Activated CD8-positive, alpha-beta memory T cell treated with anti-CD3 and anti-CD28 coated beads, Interleukin-2, amount 10 ng/mL, durations not matched to agents 7 days and 5 days (primary cell): ENCODE measurements around the gene ACAP1. TPM values are rescaled to one million over a fixed set of nuclear protein-coding genes. Genes with fewer than 3 reads are reported as not detected.

Source experiments
- ATAC-seq: fragments of 150-1000 bp; cut with Tn5 transposase; one replicate; pipeline ENCODE4 v1.10.0; 2021; ENCODE audit warnings: moderate library complexity
- CTCF ChIA-PET: fragments of 350-600 bp; sonication (Branson Sonifier 250); formaldehyde crosslinking; loops from one replicate; lab custom pipeline; 2021; ENCODE audit warnings: antibody characterized with exemption; lab: Charles Lee
- DNase-seq: peaks from one replicate; pipeline ENCODE4 v3.0.0-alpha.2; 2020
- H3K27ac Mint-ChIP-seq: one replicate; pipeline ENCODE4 v1.8.0; 2021; ENCODE audit warnings: mild to moderate bottlenecking, mixed read lengths
- H3K27me3 Mint-ChIP-seq: one replicate; pipeline ENCODE4 v1.8.0; 2021; ENCODE audit warnings: mixed read lengths
- H3K36me3 Mint-ChIP-seq: one replicate; pipeline ENCODE4 v1.8.0; 2021; ENCODE audit warnings: mild to moderate bottlenecking, mixed read lengths
- H3K4me1 Mint-ChIP-seq: one replicate; pipeline ENCODE4 v1.8.0; 2021; ENCODE audit warnings: mixed read lengths
- H3K4me3 Mint-ChIP-seq: one replicate; pipeline ENCODE4 v1.8.0; 2021; ENCODE audit warnings: mild to moderate bottlenecking, moderate library complexity, mixed read lengths
- H3K9me3 Mint-ChIP-seq: one replicate; pipeline ENCODE4 v1.8.0; 2022; ENCODE audit warnings: low read depth, mixed read lengths
- total RNA-seq, 2 experiments: library from RNA; stranded (reverse); gene quantifications; one replicate each; pipeline ENCODE4 v1.2.3, GENCODE V29; 2021

The ACAP1 gene
- total RNA-seq, 2 experiments from 2014 or later: 594 to 712 TPM

GRCh38 chr17:7393613-7394451, 57.5 kb downstream of the ACAP1 start:
- peak; percentile 45 for ATAC-seq
- H3K4me3 Mint-ChIP-seq: peak overlapping the region; percentile 94

GRCh38 chr17:7394452-7395191, 58.3 kb downstream of the ACAP1 start, which contains the start of gene PLSCR3:
Gene PLSCR3, minus strand, starts transcription at chr17:7394525. Its CDS starts 415 bp downstream, at chr17:7394110.
- peaks cover 18% of the 10 kb centered on the region for H3K4me1 Mint-ChIP-seq
- no peaks in the 10 kb centered on the region for H3K27me3 Mint-ChIP-seq
- peak; percentile 86 for DNase-seq
- ATAC-seq: peak; percentile 92
- peak within 1 kb of the TSS; percentile 94 for H3K4me3 Mint-ChIP-seq
- peak within 1 kb of the TSS; percentile 85 for H3K27ac Mint-ChIP-seq
- peaks cover 3% of the 10 kb centered on the region for H3K36me3 Mint-ChIP-seq
- H3K9me3 Mint-ChIP-seq: no peaks in the 10 kb centered on the region
- CTCF ChIA-PET: interaction anchor here (1.2 to 2.6 kb wide), 7 partner anchors 10 to 294 kb away, joined by 3 to 11 read pairs (median 5); partner anchors contain the start of genes SENP3 and WRAP53

More at GRCh38 chr17:7393613-7394451, 57.5 kb downstream of the ACAP1 start:
- Mint-ChIP-seq H3K27ac (peak overlapping the region; percentile 84), H3K27me3 (no peaks in the 10 kb centered on the region), H3K36me3 (peaks cover 4% of the 10 kb centered on the region), H3K9me3 (no peaks in the 10 kb centered on the region), H3K4me1 (peaks cover 18% of the 10 kb centered on the region)
- CTCF ChIA-PET: interaction anchor here (1.1 to 2.6 kb wide), 8 partner anchors 9 to 294 kb away, joined by 3 to 11 read pairs (median 4); partner anchors contain the start of genes SENP3, TMEM256 and WRAP53
- DNase-seq: peak; percentile 57

GRCh38 chr17:7396147-7396546, 59.8 kb downstream of the ACAP1 start:
- CTCF ChIA-PET: interaction anchor here (3.0 kb wide), 1 partner anchor 40 kb away, joined by 16 read pairs; the partner anchor contains the start of gene TMEM102

GRCh38 chr17:7398612-7399011, 62.3 kb downstream of the ACAP1 start:
- no peak for DNase-seq
- CTCF ChIA-PET: interaction anchor here (1.0 to 3.0 kb wide), 4 partner anchors 37 to 162 kb away, joined by 4 to 16 read pairs (median 6); partner anchors contain the start of gene TMEM102
- H3K27me3 Mint-ChIP-seq: no peaks in the 10 kb centered on the region

More at GRCh38 chr17:7396147-7396546, 59.8 kb downstream of the ACAP1 start:
- no peaks in the 10 kb centered on the region for H3K36me3 Mint-ChIP-seq
- ATAC-seq (no peak), DNase-seq (no peak)
- H3K27me3 Mint-ChIP-seq: no peaks in the 10 kb centered on the region
- no peaks in the 10 kb centered on the region for H3K9me3 Mint-ChIP-seq
- no peak overlapping the region for H3K27ac Mint-ChIP-seq
- H3K4me1 Mint-ChIP-seq: peaks cover 18% of the 10 kb centered on the region
- H3K4me3 Mint-ChIP-seq: no peak overlapping the region

More at GRCh38 chr17:7398612-7399011, 62.3 kb downstream of the ACAP1 start:
- no peak for ATAC-seq
- no peak overlapping the region for H3K27ac Mint-ChIP-seq
- H3K36me3 Mint-ChIP-seq: no peaks in the 10 kb centered on the region
- peaks cover 14% of the 10 kb centered on the region for H3K4me1 Mint-ChIP-seq
- no peaks in the 10 kb centered on the region for H3K9me3 Mint-ChIP-seq
- H3K4me3 Mint-ChIP-seq: no peak overlapping the region

Other genes starting within 250 kb of the ACAP1 start
- not detected for gene ASGR2, start 221.7 kb upstream of the ACAP1 start, total RNA-seq
- under 1 TPM; 0.35 to 0.38 TPM for gene ASGR1, start 157.2 kb upstream of the ACAP1 start, total RNA-seq
- 1 to 10 TPM; 4.9 to 5.3 TPM for gene DLG4, start 116.7 kb upstream of the ACAP1 start, total RNA-seq
- 100 to 1,000 TPM; 411 to 423 TPM for gene ACADVL, start 116.6 kb upstream of the ACAP1 start, total RNA-seq
- 10 to 100 TPM; 52.7 to 62.0 TPM for gene DVL2, start 102.0 kb upstream of the ACAP1 start, total RNA-seq
- gene PHF23, start 97.1 kb upstream of the ACAP1 start, total RNA-seq: 10 to 100 TPM; 42.1 to 53.2 TPM
- gene GABARAP, start 94.1 kb upstream of the ACAP1 start, total RNA-seq: 100 to 1,000 TPM; 207 to 231 TPM
- 100 to 1,000 TPM; 162 to 192 TPM for gene CTDNEP1, start 84.8 kb upstream of the ACAP1 start, total RNA-seq
- 10 to 100 TPM; 56.5 to 70.4 TPM for gene ELP5, start 84.3 kb upstream of the ACAP1 start, total RNA-seq
- gene CLDN7, start 74.1 kb upstream of the ACAP1 start, total RNA-seq: 1 to 10 TPM in 1 of 2 experiments, under 1 TPM in 1; 0.66 to 1.9 TPM
- gene SLC2A4, start 54.8 kb upstream of the ACAP1 start, total RNA-seq: not detected
- gene YBX2, start 41.9 kb upstream of the ACAP1 start, total RNA-seq: 1 to 10 TPM in 1 of 2 experiments, under 1 TPM in 1; 0.35 to 1.4 TPM
- gene EIF5A, start 28.9 kb upstream of the ACAP1 start, total RNA-seq: 100 to 1,000 TPM; 575 to 853 TPM
- 10 to 100 TPM; 83.7 to 85.1 TPM for gene GPS2, start 21.2 kb upstream of the ACAP1 start, total RNA-seq
- gene NEURL4, start 7.2 kb upstream of the ACAP1 start, total RNA-seq: 10 to 100 TPM; 43.7 to 44.8 TPM
- 1 to 10 TPM; 6.0 to 6.1 TPM for gene KCTD11, start 15.6 kb downstream of the ACAP1 start, total RNA-seq
- not detected for gene TMEM95, start 18.6 kb downstream of the ACAP1 start, total RNA-seq
- under 1 TPM; 0.54 to 0.61 TPM for gene TNK1, start 44.6 kb downstream of the ACAP1 start, total RNA-seq
- 10 to 100 TPM; 65.5 to 74.2 TPM for gene PLSCR3, start 58.0 kb downstream of the ACAP1 start, total RNA-seq
- 10 to 100 TPM; 47.5 to 56.1 TPM for gene TMEM256, start 67.6 kb downstream of the ACAP1 start, total RNA-seq
- 1 to 10 TPM; 2.0 to 3.5 TPM for gene NLGN2, start 71.3 kb downstream of the ACAP1 start, total RNA-seq
- not detected for gene SPEM1, start 83.8 kb downstream of the ACAP1 start, total RNA-seq
- gene SPEM2, start 89.1 kb downstream of the ACAP1 start, total RNA-seq: not detected
- not detected for gene SPEM3, start 92.3 kb downstream of the ACAP1 start, total RNA-seq
- 10 to 100 TPM; 13.9 to 16.7 TPM for gene TMEM102, start 98.9 kb downstream of the ACAP1 start, total RNA-seq
- 1 to 10 TPM; 3.6 to 4.1 TPM for gene FGF11, start 103.0 kb downstream of the ACAP1 start, total RNA-seq
- gene CHRNB1, start 108.5 kb downstream of the ACAP1 start, total RNA-seq: 10 to 100 TPM; 10.4 to 13.1 TPM
- 10 to 100 TPM; 24.5 to 27.7 TPM for gene ZBTB4, start 143.1 kb downstream of the ACAP1 start, total RNA-seq
- not detected for gene SLC35G6, start 144.9 kb downstream of the ACAP1 start, total RNA-seq
- gene POLR2A, start 147.8 kb downstream of the ACAP1 start, total RNA-seq: 100 to 1,000 TPM; 198 to 228 TPM
- gene TNFSF12, start 212.5 kb downstream of the ACAP1 start, total RNA-seq: 10 to 100 TPM; 52.8 to 59.4 TPM
- gene TNFSF13, start 222.2 kb downstream of the ACAP1 start, total RNA-seq: 1 to 10 TPM; 2.2 to 2.5 TPM
- 10 to 100 TPM; 55.7 to 70.9 TPM for gene SENP3, start 225.4 kb downstream of the ACAP1 start, total RNA-seq
- 10 to 100 TPM in 1 of 2 experiments, 1 to 10 TPM in 1; 10.0 to 26.7 TPM for gene CD68, start 243.1 kb downstream of the ACAP1 start, total RNA-seq
- gene MPDU1, start 247.3 kb downstream of the ACAP1 start, total RNA-seq: 10 to 100 TPM; 57.6 to 76.9 TPM